Fibroblast of upper back skin (primary cell): ENCODE data around the gene LACRT.
A peak's percentile ranks its signal among the peaks of the same experiment; 100 is the strongest.

Source experiments
- DNase-seq: peaks from one replicate; pipeline ENCODE4 v3.0.0-alpha.2; 2013

Gene LACRT

DNA sequence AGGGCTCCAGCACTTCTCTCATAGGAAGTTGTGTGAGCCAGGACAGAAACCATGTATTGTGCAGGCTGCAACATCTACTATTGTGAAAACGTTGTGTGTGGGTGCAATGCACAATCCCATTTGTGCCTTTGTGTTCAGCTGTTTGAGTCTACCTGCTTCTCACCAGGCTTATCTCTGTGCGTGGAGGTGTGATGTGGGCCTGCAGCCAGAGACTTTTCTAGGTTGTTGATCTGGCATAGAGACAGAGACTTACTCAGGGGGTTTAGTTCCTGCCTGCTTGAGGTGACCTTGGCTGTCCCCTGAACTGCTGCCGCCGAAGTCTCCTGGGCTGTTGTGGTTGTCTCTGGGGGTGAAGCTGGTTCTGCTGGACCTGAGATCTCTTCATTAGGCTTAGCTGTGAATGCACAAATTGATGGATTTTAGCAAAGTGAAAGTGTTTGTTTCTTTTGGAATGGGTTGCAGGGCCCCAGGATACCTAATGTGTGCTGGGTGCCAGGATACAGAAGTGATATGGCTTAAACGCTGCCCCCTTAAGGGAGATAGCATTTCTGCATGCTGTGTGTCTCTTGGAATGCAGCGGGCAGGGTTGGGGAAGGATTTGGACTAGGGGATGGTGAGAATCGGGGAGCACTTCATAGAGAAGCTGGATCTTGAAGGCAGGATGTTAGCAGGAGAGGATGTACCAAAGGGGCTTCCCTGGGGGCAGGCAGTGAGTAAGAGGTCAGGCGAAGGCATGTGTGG is 2.5 kb downstream of the LACRT start:
- DNase-seq, result no peak

DNA sequence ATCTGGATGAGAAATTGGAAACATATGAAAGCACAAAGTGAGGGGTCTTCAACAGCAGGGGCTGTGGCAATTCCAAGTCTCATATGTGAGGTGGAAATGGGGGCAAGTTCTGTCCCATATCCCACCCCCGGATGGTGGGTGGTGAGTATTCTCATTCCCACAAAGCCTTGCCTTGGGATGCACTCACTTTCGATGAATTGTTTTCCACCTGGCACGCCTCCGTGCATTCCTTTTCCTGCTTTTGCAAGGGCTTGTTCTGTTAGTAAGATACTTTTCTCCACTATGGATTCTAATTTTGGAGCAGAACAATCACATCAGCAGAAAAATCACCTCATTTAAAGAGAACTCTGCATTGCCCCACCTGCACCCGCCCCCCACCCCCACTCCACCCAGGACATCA is 3.1 kb downstream of the LACRT start:
- no peak for DNase-seq

DNA sequence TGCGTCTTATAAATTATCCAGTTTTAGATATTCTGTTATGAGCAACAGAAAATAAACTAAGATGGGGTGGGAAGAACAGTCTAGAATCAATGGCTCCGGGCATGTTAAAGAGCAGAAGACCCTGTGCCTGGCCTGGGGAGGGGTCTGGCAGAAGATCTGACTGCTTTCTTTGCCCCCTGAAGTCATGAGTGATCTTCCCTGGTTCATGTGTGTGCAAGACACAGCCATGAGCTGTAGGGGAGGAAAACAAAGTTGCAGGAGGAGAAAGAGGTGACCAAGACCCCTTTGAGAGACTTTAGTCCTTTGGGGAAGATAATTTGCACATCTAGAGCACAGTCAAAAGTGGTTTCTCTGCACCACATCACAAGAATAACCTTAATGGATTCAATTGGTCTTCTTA is 4.8 kb downstream of the LACRT start:
- DNase-seq, result no peak

DNA sequence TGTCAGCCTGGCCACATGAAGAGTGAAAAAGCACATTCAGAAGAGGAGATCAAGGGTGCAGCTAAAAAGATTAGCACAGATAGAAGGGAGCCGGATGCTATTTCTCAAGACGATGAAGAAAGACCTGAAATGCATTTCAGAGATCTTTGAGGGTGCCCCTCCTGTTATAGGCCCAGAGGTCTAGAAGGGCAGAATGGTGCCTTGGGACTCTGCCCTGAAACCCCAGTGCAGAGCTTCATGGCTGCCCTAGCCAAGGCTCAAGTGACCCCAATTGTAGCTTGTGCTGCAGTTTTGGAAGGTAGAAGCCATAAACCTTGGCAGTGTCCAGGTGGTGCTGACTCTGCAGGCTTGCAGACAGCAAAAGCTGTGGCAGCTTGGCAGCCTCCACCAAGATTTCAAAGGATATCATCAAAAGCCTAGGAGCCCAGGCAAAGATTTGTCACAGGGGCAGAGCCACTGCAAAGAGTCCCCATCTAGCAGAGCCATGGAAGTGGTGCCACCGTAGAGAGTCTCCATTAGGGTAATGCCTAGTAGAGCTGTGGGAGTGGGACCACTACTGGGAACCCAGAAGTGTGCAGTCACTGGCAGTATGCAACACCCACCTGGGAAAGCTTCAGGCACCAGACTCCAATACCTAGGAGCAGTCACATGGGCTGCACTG is 6.4 kb downstream of the LACRT start:
- no peak for DNase-seq

DNA sequence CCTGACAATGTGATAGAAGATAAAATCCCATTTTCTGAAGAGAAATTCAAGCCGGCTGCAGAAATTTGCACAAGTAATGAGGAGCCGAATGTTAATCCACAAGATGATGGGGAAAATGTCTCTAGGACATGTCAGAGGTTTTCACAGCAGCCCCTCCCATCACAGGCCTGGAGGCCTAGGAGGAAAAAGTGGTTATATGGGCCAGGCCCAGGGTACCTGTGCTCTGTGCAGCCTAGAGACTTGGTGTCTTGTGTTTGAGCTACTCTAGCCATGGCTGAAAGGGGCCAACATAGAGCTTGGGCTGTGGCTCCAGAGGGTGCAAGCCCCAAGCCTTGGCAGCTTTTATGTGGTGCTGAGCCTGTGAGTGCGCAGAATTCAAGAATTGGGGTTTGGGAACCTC is 7.4 kb downstream of the LACRT start:
- DNase-seq, result no peak

DNA sequence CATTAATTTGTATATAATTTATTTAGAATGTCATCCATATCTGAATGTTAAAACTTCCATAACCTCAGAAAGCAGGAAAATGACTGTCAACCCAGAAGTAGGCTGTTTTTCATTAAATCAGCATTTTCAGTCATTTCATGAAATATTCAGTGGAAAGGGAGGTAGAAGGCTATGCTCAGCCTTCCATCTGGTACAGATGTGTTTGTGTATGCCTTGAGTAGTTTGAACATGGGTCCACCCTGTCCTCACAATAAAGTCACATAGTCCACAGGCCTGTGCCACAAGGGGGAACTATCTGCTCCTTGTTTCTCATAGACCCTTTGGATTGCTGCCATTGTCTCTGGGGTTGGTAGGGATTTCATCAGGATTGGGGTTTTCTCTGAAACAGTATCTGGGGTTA is 9.1 kb downstream of the LACRT start:
- no peak for DNase-seq

DNA sequence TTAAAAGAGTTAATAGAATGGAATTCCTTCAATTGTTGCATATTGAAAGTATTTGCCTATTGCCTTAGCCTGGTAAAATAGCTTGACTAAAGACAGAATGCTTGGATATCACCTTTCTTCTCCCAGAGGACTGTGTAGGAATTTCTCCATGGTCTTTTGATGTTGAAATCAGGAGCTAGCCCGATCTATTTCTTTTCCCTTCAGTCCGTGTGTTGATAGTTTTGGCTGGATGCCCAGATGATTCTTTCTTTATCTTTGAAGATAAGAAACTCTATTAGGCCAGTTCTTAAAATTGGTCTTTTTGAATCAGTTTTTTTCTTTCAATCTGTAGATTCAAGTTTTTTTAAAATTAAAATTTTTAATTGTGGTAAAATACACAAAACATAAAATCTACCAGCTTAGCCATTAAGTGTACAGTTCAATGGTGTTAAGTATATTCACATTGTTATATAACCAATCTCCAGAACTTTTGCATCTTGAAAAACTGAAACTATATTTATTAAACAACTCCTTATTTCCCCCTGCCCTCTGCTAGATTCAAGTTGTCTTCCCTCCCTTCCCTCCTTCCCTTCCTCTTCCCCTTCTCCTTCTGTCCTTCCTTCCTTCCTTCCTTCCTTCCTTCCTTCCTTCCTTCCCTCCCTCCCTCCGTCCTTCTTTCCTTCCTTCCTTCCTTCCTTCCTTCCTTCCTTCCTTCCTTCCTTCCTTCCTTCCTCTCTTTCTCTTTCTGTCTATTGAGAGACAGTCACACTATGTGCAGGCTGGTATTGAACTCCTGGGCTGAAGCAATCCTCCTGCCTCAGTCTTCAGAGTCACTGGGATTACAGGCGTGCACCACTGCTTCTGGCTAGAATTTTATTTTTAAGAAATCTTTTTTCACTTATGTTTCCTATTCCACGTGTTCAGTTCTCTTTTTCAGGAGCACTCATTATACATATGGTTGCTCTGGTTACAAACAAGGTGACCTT is 10.1 kb downstream of the LACRT start:
- DNase-seq, result peak; percentile 14

DNA sequence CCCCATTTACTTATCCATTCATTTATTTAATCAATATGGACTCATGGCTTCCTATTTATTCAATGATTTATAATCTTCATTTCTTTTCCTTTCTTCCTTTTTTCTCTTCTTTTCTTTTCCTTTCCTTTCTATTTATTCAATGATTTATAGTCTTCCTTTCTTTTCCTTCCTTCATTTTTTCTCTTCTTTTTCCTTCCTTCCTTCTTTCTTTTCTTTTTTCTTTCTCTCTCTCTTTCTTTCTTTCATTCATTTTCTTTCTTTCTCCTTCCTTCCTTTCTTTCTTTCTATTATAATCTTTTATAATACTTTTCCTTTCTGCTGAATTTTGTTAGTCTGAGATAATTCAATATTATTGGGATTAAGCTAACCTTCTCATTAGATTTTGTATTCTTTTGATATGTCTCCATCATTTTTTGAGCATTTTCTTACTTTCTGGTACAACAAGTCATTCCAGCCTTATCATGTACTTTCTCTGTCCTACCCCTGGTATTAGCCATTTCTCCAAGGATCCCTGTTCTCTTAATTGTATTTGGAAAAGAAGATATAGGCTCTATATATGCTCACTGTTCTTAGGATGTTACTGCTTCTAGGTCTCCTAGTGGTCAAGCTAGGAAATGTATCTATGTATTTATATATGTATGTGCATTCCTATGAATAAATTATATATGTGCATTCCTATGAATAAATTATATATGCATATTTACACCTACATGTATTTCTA is 12.1 kb downstream of the LACRT start:
- DNase-seq, result no peak

DNA sequence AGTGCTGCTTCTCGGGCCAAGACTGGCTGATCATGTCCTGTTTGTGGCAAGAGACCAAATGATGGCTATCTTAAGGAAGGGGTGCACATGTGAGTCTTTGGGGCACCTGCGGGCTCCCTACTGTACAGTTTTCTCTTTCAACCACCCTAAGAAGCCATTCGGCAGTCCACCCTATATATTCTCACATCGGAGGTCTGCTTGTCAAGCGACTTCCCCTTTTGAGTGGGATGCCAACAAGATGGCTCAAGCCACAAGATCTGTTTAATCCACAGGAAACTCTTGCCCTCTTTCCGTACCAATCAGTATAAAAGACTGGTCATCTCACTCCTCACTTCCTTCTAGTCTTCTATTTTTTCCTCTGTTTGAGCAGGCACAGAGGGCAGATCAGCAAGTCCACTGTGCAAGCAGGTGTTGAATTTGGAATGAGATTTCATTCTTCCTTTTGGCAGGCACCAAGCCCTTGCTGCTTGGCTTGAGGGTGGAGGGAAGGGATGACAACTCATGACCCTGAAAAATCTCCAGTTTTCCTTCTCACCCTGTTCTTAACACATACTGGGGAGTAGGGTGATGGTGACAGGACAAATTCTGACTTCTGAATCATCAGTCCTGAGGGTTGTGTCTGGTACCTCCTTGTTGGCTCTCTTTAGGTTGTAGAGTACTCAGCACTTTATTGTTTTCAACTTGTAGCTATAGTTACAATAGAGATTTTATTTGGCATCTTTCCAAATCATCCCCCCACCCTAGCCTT is 17.6 kb downstream of the LACRT start:
- no peak for DNase-seq

DNA sequence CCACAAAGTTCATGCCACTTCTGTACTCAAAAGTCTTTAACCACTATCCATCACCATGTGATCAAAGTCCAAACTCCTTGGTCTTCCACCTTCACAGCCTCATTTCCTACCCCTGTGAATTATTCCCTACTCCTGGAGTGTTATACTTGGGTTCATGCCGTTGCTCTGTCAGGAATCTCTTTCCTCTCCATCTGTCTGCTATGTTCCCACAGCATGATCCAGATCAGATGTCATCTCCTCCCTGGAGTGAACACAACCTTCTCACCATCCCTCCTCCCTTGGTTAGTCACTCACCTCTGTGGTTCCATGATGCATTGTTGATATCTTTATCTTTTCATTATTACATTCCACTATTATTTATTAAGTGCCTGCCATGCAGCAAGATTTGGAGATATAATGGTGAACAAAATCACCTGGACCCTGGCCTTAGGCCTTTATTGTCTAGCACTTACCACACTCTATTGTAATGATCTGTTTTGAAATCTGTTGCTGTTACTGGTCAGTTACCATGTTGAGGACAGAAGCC is 22.4 kb downstream of the LACRT start:
- DNase-seq, result no peak

DNA sequence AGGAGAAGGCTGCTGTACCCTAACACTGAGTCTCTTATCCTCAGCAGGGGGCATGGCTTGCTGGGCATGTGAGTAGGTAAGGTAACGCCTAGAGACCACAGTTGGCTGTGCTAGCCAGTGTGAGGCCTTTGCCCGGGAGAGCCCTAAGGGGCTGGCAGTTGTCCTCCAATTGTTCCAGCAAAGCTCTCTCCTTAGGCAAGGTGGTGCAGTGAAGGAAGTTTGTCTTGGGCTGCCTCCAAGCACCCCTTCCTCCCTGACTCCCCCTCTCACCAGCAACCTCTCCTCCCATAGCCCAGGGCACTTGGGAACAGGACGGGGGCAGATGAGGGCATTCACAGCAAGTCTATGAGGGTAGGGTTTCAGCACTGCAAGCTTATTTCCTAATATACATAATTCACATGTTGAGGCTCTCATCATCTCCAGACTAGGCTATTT is 23.0 kb downstream of the LACRT start:
- no peak for DNase-seq

DNA sequence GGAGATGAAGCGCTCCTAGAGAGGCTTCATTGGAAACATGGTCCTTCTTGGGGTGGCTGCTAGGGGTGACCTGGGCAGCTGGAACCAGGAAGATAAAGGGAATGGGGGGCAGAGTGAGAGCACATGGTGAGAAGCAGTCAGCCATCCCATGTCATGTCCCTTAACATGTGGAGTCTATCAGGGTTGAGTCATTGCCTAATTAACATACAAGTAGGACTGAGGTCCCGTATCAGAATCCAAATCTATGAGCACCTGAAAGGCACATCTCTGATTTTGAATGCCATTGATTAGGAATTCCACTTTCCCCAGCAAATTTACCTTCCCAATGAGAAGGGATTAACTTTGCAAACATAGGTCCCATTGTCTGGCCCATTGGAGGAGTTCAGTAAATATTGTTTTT is 25.9 kb downstream of the LACRT start:
- DNase-seq, result no peak

DNA sequence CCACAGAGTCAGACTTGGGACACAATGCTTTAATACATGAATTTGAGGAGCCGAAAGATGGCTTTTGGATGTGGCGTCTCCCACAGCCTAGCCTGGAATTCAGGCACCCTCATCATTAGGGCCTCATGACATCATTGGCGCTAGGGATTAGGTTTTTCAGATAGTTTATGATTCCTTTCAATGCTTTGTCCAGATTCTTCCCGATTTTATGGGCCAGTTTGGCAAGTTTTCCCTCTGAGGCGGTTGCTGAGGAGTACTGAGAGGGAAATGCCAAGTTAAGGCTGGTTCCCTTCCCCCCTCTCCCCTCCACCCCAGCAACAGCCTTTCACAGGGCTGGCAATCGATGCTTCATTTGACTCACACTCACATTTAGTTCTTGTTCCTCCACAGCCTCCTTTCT is 26.5 kb downstream of the LACRT start:
- DNase-seq, result no peak

DNA sequence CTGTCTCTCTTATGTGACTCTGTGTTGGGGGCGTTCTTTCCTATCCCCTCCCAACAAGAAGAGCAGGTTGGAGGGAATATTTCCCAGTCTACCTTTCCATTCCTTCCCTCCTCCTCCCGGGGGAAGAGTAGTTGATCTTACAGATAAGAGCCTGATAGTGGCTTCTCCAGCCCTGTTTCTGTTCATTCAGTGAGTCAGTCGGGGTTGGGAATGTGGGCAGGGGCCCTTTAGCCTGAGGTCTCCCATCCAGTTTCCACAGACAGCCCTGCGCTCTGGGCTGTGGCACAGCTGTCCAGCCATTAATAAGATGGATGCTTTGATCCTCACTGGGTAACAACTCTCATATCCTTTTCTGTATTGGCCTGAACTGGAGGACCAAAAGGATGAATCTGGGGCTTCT is 28.1 kb downstream of the LACRT start:
- DNase-seq, result no peak

DNA sequence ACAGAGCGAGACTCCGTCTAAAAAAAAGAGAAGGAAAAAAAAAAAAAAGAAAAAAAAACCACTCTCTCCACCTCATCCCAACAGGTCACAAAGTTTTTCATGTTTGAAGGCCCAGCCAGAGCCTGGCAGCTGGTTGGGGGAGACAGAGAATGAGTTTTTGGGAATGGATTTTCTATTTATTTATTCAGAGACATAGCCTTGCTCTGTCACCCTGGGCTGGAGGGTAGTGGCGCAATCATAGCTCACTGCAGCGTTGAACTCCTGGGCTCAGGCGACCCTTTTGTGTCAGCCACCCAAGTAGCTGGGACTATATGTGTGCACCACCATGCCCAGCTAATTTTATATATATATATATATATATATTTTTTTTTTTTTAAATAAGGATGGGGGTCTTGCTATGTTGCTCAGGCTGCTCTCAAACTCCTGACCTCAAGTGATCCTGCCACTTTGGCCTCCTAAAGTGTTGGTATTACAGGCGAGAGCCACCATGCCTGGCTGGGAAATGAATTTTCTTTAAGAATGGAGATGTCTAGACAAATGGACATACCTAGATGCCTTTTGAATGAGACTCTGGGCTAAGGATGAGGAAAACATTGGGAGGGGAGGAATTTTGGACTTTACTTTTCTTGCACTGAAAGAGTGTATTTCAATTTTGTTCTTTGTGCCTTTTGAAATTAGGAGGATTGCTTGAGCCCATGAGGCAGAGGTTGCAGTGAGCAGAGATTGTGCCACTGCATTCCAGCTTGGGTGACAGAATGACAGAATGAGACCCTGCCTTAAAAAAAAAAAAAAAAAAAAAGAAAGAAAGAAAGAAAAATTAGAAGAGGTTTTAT is 29.3 kb downstream of the LACRT start:
- DNase-seq, result no peak

DNA sequence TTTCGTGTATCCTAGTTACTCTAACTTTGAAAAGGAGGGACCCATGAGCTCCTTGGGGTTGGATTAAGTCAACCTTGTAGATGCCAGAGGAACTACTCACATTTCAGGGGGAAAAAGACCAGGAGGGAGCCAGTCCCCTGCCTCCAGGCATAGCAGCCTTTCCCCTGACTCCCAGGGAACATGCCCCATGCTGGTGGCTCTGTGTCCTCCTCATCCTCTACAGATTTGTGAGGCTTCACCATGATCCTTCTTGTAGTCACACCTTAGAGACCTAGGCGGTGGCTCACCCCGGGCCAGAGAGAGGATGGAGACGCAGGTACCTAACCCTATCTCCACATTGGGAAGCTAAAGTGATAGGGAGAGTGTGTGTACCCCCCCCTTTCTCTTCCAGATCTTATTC is 30.3 kb downstream of the LACRT start:
- DNase-seq, result no peak

DNA sequence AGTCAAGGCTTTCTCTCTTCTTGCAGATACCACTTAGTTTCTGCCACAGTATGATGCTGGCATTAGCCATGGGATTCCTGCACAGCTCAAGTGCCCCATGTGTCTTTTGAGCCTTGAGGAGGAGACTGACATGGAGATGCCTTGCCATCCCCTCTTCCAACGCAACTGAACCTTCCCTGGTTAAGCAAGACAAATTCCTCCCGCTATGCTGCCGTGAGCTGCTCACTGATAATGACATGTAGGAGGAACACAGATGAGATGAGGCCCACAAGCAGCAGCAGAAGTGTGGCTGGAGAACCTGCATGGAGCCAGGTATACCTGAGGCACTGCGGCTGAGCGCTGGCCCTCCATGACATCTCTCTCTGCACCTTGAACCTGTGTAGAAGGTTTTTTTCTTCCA is 30.8 kb downstream of the LACRT start:
- DNase-seq, result no peak

DNA sequence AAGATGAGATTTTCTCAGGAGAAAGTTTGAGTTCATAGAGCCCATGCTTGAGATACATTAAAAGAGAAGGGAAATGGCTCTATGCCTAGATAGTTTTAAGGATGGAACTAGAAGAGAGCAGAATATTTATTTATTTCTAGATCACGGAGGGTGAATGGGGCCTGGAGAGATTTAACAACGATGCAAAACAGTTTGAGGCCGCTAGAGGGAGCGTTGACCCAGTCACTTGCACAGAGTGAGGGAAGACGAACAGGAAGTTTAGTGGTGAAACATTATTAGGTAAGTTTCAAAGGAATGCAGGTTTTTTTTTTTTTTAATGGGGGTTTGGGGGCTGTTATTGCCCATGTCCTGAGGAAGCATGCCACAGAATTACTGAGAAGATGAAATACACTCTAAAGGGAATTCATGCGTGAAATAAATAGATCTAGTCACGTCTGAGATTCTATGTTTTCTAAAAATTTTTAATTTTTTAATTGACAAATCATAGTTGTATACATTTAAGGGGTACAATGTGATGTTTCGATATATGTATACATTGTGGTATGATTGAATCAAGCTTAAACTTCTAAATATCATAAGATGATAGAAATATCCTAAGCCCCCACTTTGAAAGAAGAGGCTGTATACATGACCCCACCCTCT is 31.4 kb downstream of the LACRT start:
- peak; percentile 73 for DNase-seq

DNA sequence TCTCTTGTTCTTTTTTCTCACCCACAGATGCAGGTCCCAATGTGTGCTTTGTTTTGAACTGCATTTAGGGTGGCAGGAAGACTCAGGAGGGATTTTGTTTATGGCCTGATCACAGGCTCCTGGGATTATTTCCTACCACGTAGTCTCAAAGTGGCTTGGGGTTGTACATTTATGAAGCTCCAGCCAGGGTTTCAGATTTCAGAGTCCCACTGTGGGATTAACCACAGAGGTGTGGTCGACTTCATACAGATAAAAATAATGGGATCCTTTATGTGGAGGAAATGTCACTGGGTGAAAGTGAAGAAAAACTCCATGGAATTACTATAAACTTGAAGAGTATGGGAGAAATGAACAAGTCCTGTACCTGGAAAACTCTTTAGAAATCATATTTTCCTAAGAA is 32.0 kb downstream of the LACRT start:
- no peak for DNase-seq

DNA sequence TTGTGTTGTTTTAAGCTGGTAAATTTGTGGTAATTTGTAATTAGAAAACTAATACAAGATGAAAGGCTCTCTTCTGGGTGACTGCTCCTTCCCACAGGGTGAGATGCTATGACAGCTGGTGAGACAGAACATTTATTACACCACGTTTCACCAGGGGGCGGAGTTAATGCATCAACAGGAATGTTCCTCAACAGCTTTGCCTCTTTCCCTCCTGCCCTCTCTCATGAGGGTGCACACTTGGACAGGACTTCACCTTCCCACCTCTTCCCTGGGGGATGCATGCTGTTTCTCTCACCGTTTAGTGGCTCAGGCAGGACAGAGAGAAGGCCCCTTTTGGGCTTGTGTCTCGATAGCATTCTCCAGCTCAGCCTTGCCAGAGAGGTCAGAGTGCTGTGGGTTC is 32.9 kb downstream of the LACRT start:
- peak; percentile 42 for DNase-seq

DNA sequence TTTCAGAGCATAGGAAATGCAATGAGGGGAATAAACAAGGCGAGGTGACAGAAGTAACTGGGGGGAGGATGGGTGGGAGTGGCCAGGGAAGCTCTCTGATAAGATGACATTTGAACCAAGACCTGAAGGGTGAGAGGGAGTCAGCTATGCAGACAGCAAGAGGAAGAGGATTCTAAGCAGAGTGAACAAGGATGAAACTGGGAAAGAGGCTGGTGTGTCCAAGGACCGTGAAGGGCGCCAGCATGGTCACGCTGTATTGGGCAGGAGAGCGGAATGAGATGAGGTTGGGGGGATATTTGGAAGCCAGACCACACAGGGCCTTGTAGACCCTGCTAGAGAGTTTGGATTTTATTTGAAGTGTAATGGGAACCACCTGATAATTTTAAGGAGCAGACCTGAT is 35.7 kb downstream of the LACRT start:
- DNase-seq, result no peak
